OCI-LY7 (cell line): ENCODE measurements around the gene NEDD9. TPM values are rescaled to one million over a fixed set of nuclear protein-coding genes. Genes with fewer than 3 reads are reported as not detected.

ENCODE experiments used
- BruUV-seq: library from RNA; stranded (reverse); fragments of 400-500 nt; replicated peaks from 2 replicates; lab custom pipeline; 2021; lab: Mats Ljungman, UMichigan
- CTCF ChIA-PET: fragments of 300-600 bp; sonication (Branson Sonifier 250); formaldehyde crosslinking; loops from one replicate; lab custom pipeline; 2022; ENCODE audit warnings: antibody characterized with exemption; ENCODE audit not compliant: unreplicated experiment; lab: Charles Lee
- POLR2A ChIA-PET: fragments of 300-600 bp; sonication (Branson Sonifier 250); formaldehyde crosslinking; loops from one replicate; lab custom pipeline; 2022; ENCODE audit warnings: antibody characterized with exemption; lab: Charles Lee
- DNase-seq: peaks from one replicate; pipeline ENCODE4 v3.0.0-alpha.2; 2015; ENCODE audit warnings: low spot score
- H2AFZ ChIP-seq: fragments of 200-600 bp; sonication (generic), shearing (Covaris generic); 2 replicates; pipeline ENCODE4 v1.6.1; 2014; ENCODE audit warnings: mild to moderate bottlenecking, antibody characterized with exemption, low read length, moderate library complexity
- H3K27ac ChIP-seq: fragments of 200-600 bp; sonication (generic); 2 replicates; pipeline ENCODE4 v1.5.1; 2014; ENCODE audit warnings: mixed run types, low read depth, mild to moderate bottlenecking, moderate library complexity, low read length, inconsistent platforms; ENCODE audit not compliant: poor library complexity, severe bottlenecking
- H3K36me3 ChIP-seq: fragments of 200-600 bp; sonication (generic); 2 replicates; pipeline ENCODE4 v1.6.1; 2014; ENCODE audit warnings: mild to moderate bottlenecking, antibody characterized with exemption, low read length, moderate library complexity, mixed read lengths; ENCODE audit not compliant: insufficient read depth
- H3K4me1 ChIP-seq: fragments of 200-600 bp; sonication (generic); 2 replicates; pipeline ENCODE4 v1.5.1; 2014; ENCODE audit warnings: mild to moderate bottlenecking, low read length; ENCODE audit not compliant: insufficient read depth, poor library complexity, severe bottlenecking
- H3K4me2 ChIP-seq: fragments of 200-600 bp; sonication (generic); 2 replicates; pipeline ENCODE4 v1.6.1; 2014; ENCODE audit warnings: mild to moderate bottlenecking, low read length
- H3K4me3 ChIP-seq: fragments of 200-600 bp; sonication (generic); 2 replicates; pipeline ENCODE4 v1.5.1; 2014; ENCODE audit warnings: mild to moderate bottlenecking, low read depth, low read length; ENCODE audit not compliant: poor library complexity, severe bottlenecking
- H3K79me2 ChIP-seq: fragments of 200-600 bp; sonication (generic); 2 replicates; pipeline ENCODE4 v1.6.1; 2016; ENCODE audit warnings: low read depth, mild to moderate bottlenecking, low read length, moderate library complexity, mixed read lengths; ENCODE audit not compliant: insufficient read depth
- H3K9me2 ChIP-seq: fragments of 200-600 bp; sonication (generic); 2 replicates; pipeline ENCODE4 v1.6.1; 2016; ENCODE audit warnings: mild to moderate bottlenecking, low read length, mixed read lengths; ENCODE audit not compliant: insufficient read depth
- H3K9me3 ChIP-seq: fragments of 200-600 bp; sonication (generic); 2 replicates; pipeline ENCODE4 v1.6.1; 2014; ENCODE audit warnings: mild to moderate bottlenecking, mixed run types, low read length, mixed read lengths
- H4K20me1 ChIP-seq: fragments of 200-600 bp; sonication (generic); 2 replicates; pipeline ENCODE4 v1.6.1; 2014; ENCODE audit warnings: mild to moderate bottlenecking, antibody characterized with exemption, low read length, moderate library complexity, mixed read lengths; ENCODE audit not compliant: insufficient read depth
- EZH2phosphoT487 ChIP-seq: fragments of 200-600 bp; sonication (generic); IDR thresholded peaks from 2 replicates; pipeline ENCODE4 v1.6.1; 2018; ENCODE audit warnings: low read depth, borderline replicate concordance, mild to moderate bottlenecking, mixed run types, antibody characterized with exemption, low read length, moderate library complexity, mixed read lengths
- intact Hi-C: fragments of 100-400 bp; cut with micrococcal nuclease; formaldehyde crosslinking; loops from one replicate; pipeline ENCODE4 v1.10.0; 2022; ENCODE audit not compliant: unreplicated experiment
- total RNA-seq, 2 experiments: library from RNA; depleted of rRNA in 1 of 2; stranded (reverse); fragments of >200 nt in 1 of 2; shearing (Covaris generic) in 1 of 2; gene quantifications; 2 replicates each; pipeline ENCODE4 v1.2.3, GENCODE V29; 2014 to 2022
- TF ChIP-seq, protein P1 (sequence below): fragments of 200-600 bp; sonication (generic); conservative IDR thresholded peaks from 2 replicates; pipeline ENCODE4 v1.5.1; 2014; ENCODE audit warnings: mild to moderate bottlenecking, antibody characterized with exemption, low read length, moderate library complexity, mixed read lengths

The NEDD9 gene
- total RNA-seq, 2 experiments from 2014 or later: 13.0 to 41.6 TPM

DNA sequence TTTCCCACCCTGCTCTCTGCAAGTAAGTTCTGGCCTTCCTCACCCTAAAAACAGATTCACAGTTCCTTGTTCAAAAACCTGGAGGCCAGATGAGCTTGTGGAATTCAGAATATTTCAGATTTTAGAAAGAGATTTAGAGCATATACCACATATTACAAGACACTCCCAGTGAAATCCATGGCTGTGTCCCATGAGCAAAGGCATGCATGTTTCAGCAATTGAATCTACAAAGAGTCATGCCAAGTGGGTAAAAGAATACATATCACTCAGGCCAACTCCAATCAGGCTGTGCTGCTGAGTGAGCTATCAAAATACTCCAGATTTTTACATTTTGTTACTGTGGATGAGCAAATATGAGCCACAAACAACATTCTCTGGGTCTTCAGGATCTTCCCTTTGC lies 10.2 kb upstream of the NEDD9 start:
- TF ChIP-seq EZH2phosphoT487: no peak
- TF ChIP-seq, protein P1, sequence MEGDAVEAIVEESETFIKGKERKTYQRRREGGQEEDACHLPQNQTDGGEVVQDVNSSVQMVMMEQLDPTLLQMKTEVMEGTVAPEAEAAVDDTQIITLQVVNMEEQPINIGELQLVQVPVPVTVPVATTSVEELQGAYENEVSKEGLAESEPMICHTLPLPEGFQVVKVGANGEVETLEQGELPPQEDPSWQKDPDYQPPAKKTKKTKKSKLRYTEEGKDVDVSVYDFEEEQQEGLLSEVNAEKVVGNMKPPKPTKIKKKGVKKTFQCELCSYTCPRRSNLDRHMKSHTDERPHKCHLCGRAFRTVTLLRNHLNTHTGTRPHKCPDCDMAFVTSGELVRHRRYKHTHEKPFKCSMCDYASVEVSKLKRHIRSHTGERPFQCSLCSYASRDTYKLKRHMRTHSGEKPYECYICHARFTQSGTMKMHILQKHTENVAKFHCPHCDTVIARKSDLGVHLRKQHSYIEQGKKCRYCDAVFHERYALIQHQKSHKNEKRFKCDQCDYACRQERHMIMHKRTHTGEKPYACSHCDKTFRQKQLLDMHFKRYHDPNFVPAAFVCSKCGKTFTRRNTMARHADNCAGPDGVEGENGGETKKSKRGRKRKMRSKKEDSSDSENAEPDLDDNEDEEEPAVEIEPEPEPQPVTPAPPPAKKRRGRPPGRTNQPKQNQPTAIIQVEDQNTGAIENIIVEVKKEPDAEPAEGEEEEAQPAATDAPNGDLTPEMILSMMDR: no peak
- intact Hi-C loops: no loop called here
- Histone ChIP-seq H2AFZ (no peak overlapping the region), H4K20me1 (no peaks in the 10 kb centered on the region), H3K4me3 (no peak overlapping the region), H3K9me2 (no peaks in the 10 kb centered on the region), H3K79me2 (no peaks in the 10 kb centered on the region), H3K27ac (no peak overlapping the region), H3K4me1 (no peaks in the 10 kb centered on the region), H3K36me3 (no peaks in the 10 kb centered on the region), H3K4me2 (no peak overlapping the region), H3K9me3 (no peaks in the 10 kb centered on the region)
- ChIA-PET CTCF (no interaction called here), POLR2A (interaction anchor here (0.5 to 1.6 kb wide), 5 partner anchors 10 to 1367 kb away, joined by 3 to 6 read pairs (median 4); partner anchors contain the start of gene NEDD9)
- DNase-seq: no peak
- BruUV-seq: no TSS peak

- no peak overlapping the region for H3K27ac ChIP-seq
- no peak overlapping the region for H3K4me3 ChIP-seq
- no peaks in the 10 kb centered on the region for H3K9me2 ChIP-seq
- TF ChIP-seq, protein P1: no peak
- no peak for TF ChIP-seq EZH2phosphoT487
- H3K36me3 ChIP-seq: no peaks in the 10 kb centered on the region
- H3K4me1 ChIP-seq: no peaks in the 10 kb centered on the region
- H2AFZ ChIP-seq: no peak overlapping the region
- no peaks in the 10 kb centered on the region for H3K79me2 ChIP-seq
- BruUV-seq: no TSS peak
- intact Hi-C loops: no loop called here
- H3K4me2 ChIP-seq: no peak overlapping the region
- ChIA-PET POLR2A (no interaction called here), CTCF (no interaction called here)
- H3K9me3 ChIP-seq: no peaks in the 10 kb centered on the region
- no peaks in the 10 kb centered on the region for H4K20me1 ChIP-seq
- no peak for DNase-seq
Observed at GRCh38 chr6:11241793-11242201, 9.3 kb upstream of the NEDD9 start.

DNA sequence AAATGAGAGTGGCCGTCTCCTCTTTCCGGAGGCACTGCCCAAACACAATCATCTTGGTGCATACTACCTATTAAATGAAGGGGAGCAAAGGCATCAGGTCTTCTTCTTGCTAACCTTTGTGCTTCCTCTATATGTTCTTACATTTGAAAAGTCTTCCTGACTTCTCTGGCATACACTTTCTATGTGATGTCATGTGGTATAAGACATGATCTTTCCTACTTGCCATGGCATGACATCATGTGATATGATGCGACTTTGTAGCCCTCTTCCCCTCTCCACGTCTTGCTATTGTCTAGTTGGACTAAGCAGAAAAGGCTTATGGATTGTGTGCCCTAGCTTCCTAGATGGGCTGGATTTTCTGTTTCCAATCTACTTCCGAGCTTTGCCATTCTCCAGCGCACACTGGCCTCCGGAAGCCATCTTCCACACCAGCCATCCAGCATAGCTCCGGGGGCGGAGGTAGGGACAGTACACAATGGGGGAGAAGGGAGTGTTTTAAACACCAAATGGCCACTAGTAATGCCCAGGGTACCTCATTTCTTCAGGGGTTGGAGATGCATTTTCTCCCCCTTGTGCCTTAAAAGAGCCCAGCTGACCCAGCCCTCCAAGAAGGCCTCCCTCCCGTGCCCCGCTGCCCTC lies 8.8 kb upstream of the NEDD9 start:
- CTCF ChIA-PET: no interaction called here
- H2AFZ ChIP-seq: no peak overlapping the region
- no peak for TF ChIP-seq EZH2phosphoT487
- TF ChIP-seq, protein P1: no peak
- H3K27ac ChIP-seq: no peak overlapping the region
- no peaks in the 10 kb centered on the region for H3K9me2 ChIP-seq
- no peaks in the 10 kb centered on the region for H3K79me2 ChIP-seq
- no peaks in the 10 kb centered on the region for H3K9me3 ChIP-seq
- no peak overlapping the region for H3K4me3 ChIP-seq
- no peak for DNase-seq
- no peaks in the 10 kb centered on the region for H4K20me1 ChIP-seq
- no peak overlapping the region for H3K4me2 ChIP-seq
- H3K36me3 ChIP-seq: no peaks in the 10 kb centered on the region
- BruUV-seq: no TSS peak
- POLR2A ChIA-PET: no interaction called here
- intact Hi-C loops: no loop called here
- H3K4me1 ChIP-seq: no peaks in the 10 kb centered on the region
